GM12891 (cell line): ENCODE data around the gene WNK1.

Experiments used
- PAX5 ChIP-seq: IDR thresholded peaks from 2 replicates; pipeline ENCODE4 v1.6.1; 2011; ENCODE audit warnings: low read length, moderate library complexity, mild to moderate bottlenecking; ENCODE audit not compliant: insufficient read depth, severe bottlenecking
- POLR2A ChIP-seq: IDR thresholded peaks from 2 replicates; pipeline ENCODE4 v1.6.1; 2011; ENCODE audit warnings: low read depth, low read length, control low read depth
- POLR2AphosphoS5 ChIP-seq: IDR thresholded peaks from 2 replicates; pipeline ENCODE4 v1.6.1; 2011; ENCODE audit warnings: low read depth, low read length, control low read depth
- POU2F2 ChIP-seq: IDR thresholded peaks from 2 replicates; pipeline ENCODE4 v1.6.1; 2011; ENCODE audit warnings: low read depth, mild to moderate bottlenecking, control low read depth, low read length, moderate library complexity
- SPI1 ChIP-seq: IDR thresholded peaks from 2 replicates; pipeline ENCODE4 v1.6.1; 2011; ENCODE audit warnings: low read depth, low read length, control low read depth
- TAF1 ChIP-seq: IDR thresholded peaks from 2 replicates; pipeline ENCODE4 v1.6.1; 2011; ENCODE audit warnings: low read depth, low read length, control low read depth

DNA sequence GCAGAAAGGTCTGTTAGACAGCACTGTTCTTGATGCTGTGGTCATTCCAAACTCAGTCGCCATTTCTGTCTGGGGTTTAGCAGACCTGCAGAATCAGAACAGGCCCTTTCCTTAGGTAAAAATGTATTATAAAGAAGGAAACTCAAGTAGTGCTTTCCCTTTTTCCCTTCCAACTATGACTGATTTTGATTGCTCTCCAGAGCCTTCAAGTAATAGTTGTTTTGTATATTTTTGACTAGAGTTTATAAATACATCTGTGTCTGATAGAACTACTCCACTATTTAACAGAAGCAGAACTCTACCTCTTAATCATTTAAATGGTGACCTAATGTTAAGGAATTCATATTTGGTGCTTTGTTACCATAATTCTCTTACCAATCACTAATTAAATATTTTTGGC lies 74.0 kb downstream of the WNK1 start:
- TF ChIP-seq POLR2A (no peak), TAF1 (no peak), POLR2AphosphoS5 (no peak), PAX5 (no peak), POU2F2 (no peak), SPI1 (no peak)
